Adipocyte (in vitro differentiated cells): Measurements from ENCODE around the gene PPP1R14C.

Source experiments
- DNase-seq: peaks from one replicate; pipeline ENCODE4 v3.0.0-alpha.2; 2015; ENCODE audit warnings: low read depth
- H3K27me3 ChIP-seq: replicated peaks from 2 replicates; pipeline ENCODE4 v1.7.0; 2013; ENCODE audit warnings: mild to moderate bottlenecking, low read length, moderate library complexity; ENCODE audit not compliant: control insufficient read depth, insufficient read depth
- H3K36me3 ChIP-seq: 2 replicates; pipeline ENCODE4 v1.7.0; 2013; ENCODE audit warnings: low read length, mild to moderate bottlenecking, moderate library complexity; ENCODE audit not compliant: control insufficient read depth, insufficient read depth, severe bottlenecking
- H3K4me1 ChIP-seq: 2 replicates; pipeline ENCODE4 v1.7.0; 2013; ENCODE audit warnings: mild to moderate bottlenecking, low read length, moderate library complexity; ENCODE audit not compliant: control insufficient read depth, insufficient read depth
- H3K4me3 ChIP-seq: 2 replicates; pipeline ENCODE4 v1.7.0; 2013; ENCODE audit warnings: mild to moderate bottlenecking, low read length, moderate library complexity
- H3K9ac ChIP-seq: 2 replicates; pipeline ENCODE4 v1.7.0; 2013; ENCODE audit warnings: mild to moderate bottlenecking, low read length, moderate library complexity
- H3K9me3 ChIP-seq: 2 replicates; pipeline ENCODE4 v1.7.0; 2013; ENCODE audit warnings: mild to moderate bottlenecking, low read length, moderate library complexity; ENCODE audit not compliant: control insufficient read depth

Gene PPP1R14C

DNA sequence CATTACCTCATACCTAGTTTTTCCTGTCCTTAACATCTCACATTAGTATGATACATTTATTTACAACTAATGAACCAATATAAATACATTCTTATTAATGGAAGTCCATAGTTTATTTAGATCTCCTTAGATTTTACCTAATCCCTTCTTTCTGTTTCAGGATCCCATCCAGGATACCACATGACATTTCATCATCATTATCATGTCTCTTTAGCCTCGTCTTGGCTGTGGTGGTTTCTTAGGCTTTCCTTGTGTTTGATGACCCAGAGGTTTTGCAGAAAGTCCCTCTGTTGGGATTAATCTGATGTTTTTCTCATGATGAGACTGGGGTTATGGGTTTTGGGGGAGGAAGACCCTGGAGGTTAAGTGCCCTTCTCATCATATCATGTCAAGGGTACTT, 136.7 kb downstream of the PPP1R14C start:
- Histone ChIP-seq H3K4me1 (peaks cover 36% of the 10 kb centered on the region), H3K27me3 (peaks cover 5% of the 10 kb centered on the region), H3K36me3 (no peaks in the 10 kb centered on the region), H3K4me3 (no peak overlapping the region), H3K9ac (no peak overlapping the region), H3K9me3 (peaks cover 11% of the 10 kb centered on the region)
- no peak for DNase-seq

DNA sequence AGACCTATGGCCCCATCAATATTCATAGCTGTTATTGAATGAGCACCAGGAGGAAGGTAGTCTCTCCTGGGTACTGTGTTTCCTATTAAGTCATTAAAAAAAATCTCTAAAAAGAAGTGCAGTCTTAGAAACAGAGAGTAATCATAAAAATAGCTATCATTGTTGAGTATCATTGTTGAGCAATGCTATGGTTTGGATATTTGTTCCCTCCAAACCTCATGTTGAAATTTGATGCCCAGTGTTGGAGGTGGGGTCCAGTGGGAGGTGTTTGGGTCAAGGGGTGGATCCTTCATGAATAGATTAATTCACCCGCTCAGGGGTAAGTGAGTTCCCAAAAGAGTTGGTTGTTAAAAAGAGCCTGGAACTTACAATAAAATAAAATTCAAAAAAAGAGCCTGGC, 137.9 kb downstream of the PPP1R14C start:
- H3K9ac ChIP-seq, result no peak overlapping the region
- H3K9me3 ChIP-seq, result peaks cover 11% of the 10 kb centered on the region
- no peaks in the 10 kb centered on the region for H3K36me3 ChIP-seq
- H3K27me3 ChIP-seq, result peaks cover 5% of the 10 kb centered on the region
- H3K4me3 ChIP-seq, result no peak overlapping the region
- no peak for DNase-seq
- peaks cover 36% of the 10 kb centered on the region for H3K4me1 ChIP-seq

DNA sequence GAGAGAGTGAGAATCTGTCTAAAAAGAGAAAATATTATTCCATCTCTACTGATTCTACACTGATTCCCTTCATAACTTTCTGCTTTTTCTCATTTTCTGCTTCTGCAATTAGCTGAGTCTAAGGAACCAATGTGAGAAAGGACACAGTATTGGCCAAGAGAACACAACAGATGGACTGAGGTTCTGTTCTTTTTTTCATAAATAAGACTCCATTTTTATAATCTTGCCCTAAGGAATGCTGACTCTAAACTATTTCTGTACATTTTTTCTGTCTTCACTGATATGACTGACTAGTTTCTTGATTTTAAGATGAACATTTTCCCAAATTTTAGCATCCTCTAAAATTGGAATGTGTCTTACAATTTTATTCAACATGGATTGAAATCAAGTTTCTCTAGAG, 138.9 kb downstream of the PPP1R14C start:
- peaks cover 11% of the 10 kb centered on the region for H3K9me3 ChIP-seq
- DNase-seq, result no peak
- no peak overlapping the region for H3K4me3 ChIP-seq
- no peak overlapping the region for H3K9ac ChIP-seq
- H3K4me1 ChIP-seq, result peaks cover 29% of the 10 kb centered on the region
- no peaks in the 10 kb centered on the region for H3K36me3 ChIP-seq
- H3K27me3 ChIP-seq, result peaks cover 5% of the 10 kb centered on the region

DNA sequence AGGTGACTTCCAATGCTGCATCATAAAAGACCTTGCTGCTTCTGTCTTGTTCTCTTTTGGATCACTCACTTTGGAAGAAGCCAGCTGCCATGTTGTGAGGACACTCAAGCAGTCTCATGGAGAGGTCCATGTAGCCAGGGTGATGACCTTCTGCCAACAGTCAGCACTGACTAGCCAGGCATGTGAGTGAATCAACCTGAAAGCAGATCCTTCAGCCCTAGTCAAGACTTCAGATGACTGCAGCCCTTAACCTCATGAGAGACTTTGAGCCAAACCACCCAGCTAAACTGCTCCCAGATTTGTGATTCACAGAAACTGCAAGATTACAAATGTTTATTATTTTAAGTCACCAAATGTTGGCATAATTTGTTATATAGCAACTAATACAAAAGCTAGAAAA, 140.0 kb downstream of the PPP1R14C start:
- Histone ChIP-seq H3K36me3 (no peaks in the 10 kb centered on the region), H3K9ac (no peak overlapping the region), H3K4me1 (peaks cover 20% of the 10 kb centered on the region), H3K9me3 (peaks cover 11% of the 10 kb centered on the region), H3K27me3 (peaks cover 5% of the 10 kb centered on the region), H3K4me3 (no peak overlapping the region)
- DNase-seq, result no peak

DNA sequence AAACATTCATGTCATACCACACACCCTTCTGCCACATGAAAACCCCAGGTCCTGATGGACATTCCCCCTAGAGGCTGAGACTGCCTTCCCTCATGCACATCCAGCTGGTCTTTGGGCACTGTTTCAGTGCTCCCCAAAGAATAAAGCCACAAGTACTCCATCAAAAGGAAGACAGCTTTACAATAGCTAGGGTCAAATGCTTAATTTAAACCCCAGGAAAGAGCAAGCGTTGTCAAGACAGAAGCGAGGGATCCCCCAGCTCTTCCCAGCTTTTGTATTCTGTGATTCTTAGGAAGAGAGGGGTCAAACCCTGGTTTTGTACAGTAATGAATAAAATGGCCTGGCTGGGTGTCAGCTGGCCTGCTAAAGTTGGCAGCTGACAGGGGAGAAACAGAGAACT, 143.6 kb downstream of the PPP1R14C start:
- no peaks in the 10 kb centered on the region for H3K27me3 ChIP-seq
- H3K4me3 ChIP-seq, result no peak overlapping the region
- DNase-seq, result no peak
- H3K36me3 ChIP-seq, result no peaks in the 10 kb centered on the region
- H3K4me1 ChIP-seq, result peaks cover 5% of the 10 kb centered on the region
- peaks cover 10% of the 10 kb centered on the region for H3K9me3 ChIP-seq
- no peak overlapping the region for H3K9ac ChIP-seq

DNA sequence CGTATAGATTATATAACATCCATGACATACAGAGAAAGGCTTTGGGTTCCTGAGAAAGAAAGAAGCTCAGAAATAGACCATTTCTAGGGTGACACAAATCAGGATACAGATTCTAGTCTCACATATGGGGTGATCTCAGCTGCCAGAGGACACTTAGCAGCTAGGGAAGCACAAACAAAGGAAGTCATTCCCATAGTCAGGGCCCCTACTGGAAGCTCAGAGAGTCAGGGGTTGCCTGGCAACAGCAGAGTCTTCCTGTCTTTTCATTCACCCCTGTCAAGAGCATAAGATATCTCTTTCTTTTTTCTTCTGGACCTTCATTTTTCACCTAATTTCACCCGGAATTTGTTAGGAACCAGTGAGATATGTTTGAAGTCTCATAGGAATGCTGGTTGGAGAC, 144.1 kb downstream of the PPP1R14C start:
- DNase-seq, result no peak
- Histone ChIP-seq H3K4me1 (peaks cover 5% of the 10 kb centered on the region), H3K27me3 (no peaks in the 10 kb centered on the region), H3K36me3 (no peaks in the 10 kb centered on the region), H3K4me3 (no peak overlapping the region), H3K9ac (no peak overlapping the region), H3K9me3 (peaks cover 6% of the 10 kb centered on the region)

DNA sequence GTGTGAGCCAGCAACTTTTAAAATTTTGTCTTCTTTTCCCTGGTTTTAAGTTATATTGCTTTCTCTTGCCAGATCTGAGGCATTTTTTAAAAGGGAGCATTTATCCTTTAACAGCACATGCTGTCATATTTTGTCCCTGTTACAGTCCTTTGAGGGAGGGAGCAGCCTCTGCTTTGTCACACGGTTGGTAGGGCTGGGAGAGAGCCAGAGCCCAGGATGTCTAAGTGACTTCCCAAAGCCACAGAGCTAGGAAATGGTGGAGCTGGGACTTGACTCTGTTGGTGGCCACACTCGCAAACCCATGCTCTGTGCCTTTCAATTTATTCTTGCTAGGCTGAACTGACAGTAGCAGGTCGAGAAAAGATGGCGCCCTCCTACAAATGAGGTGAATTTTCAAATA, 145.6 kb downstream of the PPP1R14C start:
- Histone ChIP-seq H3K9ac (no peak overlapping the region), H3K27me3 (no peaks in the 10 kb centered on the region), H3K4me3 (no peak overlapping the region), H3K9me3 (no peaks in the 10 kb centered on the region), H3K4me1 (peaks cover 13% of the 10 kb centered on the region), H3K36me3 (no peaks in the 10 kb centered on the region)
- DNase-seq, result no peak

DNA sequence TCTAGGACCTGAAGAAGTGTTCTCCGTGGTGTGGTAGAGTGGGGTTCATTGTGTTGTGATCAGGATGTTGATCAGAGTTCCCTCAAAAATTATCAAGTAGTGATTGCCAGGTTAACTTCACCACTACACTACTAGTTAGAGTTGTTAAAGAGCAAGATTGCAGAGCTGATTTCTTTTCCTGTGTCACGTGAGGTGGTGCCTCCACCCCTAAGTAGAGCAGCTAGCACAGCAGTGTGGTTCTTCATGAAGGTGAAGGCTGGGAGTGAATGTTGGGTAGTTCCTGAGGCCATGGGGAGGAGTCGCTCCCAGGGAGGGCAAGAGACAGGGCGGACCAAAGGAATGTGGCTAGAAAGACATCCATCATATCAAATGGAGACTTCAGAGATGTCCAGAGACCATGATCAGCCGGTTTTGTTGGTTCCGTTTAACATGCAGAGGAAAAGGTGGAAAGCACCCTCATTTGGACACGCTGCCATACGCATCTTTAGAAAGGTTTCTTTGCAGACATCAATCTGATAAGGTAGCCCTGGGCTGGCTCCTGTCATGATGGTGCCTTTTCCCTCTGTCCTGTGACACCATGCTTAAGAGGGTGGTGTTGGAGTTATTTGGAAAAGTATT, 146.7 kb downstream of the PPP1R14C start:
- Histone ChIP-seq H3K9me3 (no peaks in the 10 kb centered on the region), H3K27me3 (no peaks in the 10 kb centered on the region), H3K4me3 (no peak overlapping the region), H3K36me3 (no peaks in the 10 kb centered on the region), H3K4me1 (peaks cover 19% of the 10 kb centered on the region), H3K9ac (no peak overlapping the region)
- no peak for DNase-seq

DNA sequence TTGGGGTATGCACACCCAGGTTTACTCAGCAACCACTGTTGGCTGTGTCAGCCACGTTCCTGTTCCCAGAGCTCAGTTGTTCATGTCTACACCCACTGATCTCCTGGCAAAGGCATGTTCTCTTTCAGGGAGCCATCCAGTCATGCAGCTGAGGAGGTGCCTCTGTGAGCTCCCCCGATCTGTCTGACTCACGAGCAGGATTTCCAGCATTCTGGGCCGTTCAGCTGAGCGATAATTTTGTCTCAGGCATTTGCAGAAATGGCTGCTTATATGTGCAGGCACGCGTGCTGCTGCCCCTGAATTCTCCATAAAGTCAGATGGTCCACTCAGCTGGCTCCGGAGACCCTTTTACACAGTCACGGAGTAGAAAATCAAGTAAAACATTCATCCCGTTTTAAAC, 147.6 kb downstream of the PPP1R14C start:
- Histone ChIP-seq H3K9ac (no peak overlapping the region), H3K4me1 (peaks cover 19% of the 10 kb centered on the region), H3K4me3 (no peak overlapping the region), H3K9me3 (no peaks in the 10 kb centered on the region), H3K27me3 (no peaks in the 10 kb centered on the region), H3K36me3 (no peaks in the 10 kb centered on the region)
- DNase-seq, result peak; percentile 40

DNA sequence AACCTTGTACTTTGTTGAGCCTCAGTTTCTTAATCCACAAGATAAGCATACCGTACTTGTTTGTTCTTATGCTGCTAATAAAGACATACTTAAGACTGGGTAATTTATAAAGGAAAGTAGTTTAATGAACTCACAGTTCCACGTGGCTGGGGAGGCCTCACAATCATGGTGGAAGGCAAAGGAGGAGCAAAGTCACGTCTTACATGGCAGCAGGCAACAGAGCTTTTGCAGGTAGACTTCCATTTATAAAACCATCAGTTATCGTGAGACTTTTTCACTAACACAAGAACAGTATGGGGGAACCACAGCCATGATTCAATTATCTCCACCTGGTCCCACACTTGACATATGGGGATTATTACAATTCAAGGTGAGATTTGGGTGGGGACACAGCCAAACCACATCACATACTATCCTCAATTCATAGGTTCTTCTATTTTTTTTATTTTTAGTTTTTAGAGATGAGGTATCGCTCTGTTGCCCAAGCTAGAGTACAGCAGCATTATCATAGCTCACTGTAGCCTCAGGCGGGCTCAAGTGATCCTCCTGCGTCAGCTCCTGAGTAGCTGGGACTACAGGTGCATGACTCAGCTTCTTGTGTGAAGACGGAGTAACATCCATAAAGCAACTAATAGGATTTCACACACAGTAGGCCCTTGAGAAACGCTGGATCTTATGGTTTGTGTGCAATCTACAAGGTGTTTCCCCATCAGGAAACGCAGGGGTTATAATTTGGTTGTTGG, 149.3 kb downstream of the PPP1R14C start:
- no peak for DNase-seq
- Histone ChIP-seq H3K27me3 (no peaks in the 10 kb centered on the region), H3K9ac (no peak overlapping the region), H3K36me3 (no peaks in the 10 kb centered on the region), H3K4me1 (peaks cover 19% of the 10 kb centered on the region), H3K9me3 (peaks cover 4% of the 10 kb centered on the region), H3K4me3 (no peak overlapping the region)

DNA sequence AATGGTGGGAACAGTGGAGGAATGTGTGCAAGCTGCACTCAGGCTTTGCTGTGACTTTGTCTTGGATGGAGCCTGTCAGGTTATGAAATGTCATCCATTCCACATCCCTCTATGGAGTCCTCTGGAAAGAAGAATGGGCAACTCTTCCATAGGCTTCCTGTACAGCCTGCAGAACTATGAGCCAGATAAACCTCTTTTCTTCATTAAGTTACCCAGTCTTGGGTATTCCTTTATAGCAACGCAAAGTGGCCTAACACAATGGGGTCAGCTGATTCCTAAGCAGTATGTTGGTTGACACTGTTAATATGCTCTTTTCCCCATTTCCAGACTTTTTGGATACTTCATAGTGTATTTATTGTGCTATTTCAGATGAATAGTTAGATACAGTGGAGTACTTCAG, 150.2 kb downstream of the PPP1R14C start:
- Histone ChIP-seq H3K4me3 (no peak overlapping the region), H3K4me1 (peaks cover 19% of the 10 kb centered on the region), H3K9me3 (peaks cover 12% of the 10 kb centered on the region), H3K36me3 (no peaks in the 10 kb centered on the region), H3K9ac (no peak overlapping the region), H3K27me3 (no peaks in the 10 kb centered on the region)
- DNase-seq, result no peak
